Tibial artery (tissue), 4 donors: Measurements from ENCODE around the gene TNFSF8.

Experiments used
- DNase-seq, 2 donors: peaks; one replicate each; pipeline ENCODE4 v3.0.0-alpha.2; 2019
- H3K27ac ChIP-seq, 2 donors: fragments of 200-600 bp; sonication (generic) in 1 of 2; 1 replicate in 1 of 2; 2 replicates in 1 of 2; pipeline ENCODE4 v1.5.1; 2018 to 2019; ENCODE audit warnings: mild to moderate bottlenecking in 1 of 2
- H3K27me3 ChIP-seq, 2 donors: fragments of 200-600 bp; sonication (generic) in 1 of 2; one replicate each; pipeline versions ENCODE4 v1.5.1 to v1.6.0; 2016 to 2019
- H3K36me3 ChIP-seq, 3 donors: fragments of 200-600 bp; sonication (generic) in 2 of 3; one replicate each; pipeline ENCODE4 v1.5.1; 2016 to 2019; ENCODE audit warnings: mild to moderate bottlenecking in 2 of 3
- H3K4me1 ChIP-seq, 4 donors: fragments of 200-600 bp; sonication (generic) in 2 of 4; 1 replicate in 3 of 4; 2 replicates in 1 of 4; pipeline ENCODE4 v1.5.1; 2016 to 2019
- H3K4me3 ChIP-seq, 2 donors: fragments of 200-600 bp; sonication (generic) in 1 of 2; 1 replicate in 1 of 2; 2 replicates in 1 of 2; pipeline ENCODE4 v1.5.1; 2018 to 2019; ENCODE audit warnings: mild to moderate bottlenecking in 2 of 2
- H3K9me3 ChIP-seq, 3 donors: fragments of 200-600 bp; sonication (generic) in 1 of 3; one replicate each; pipeline ENCODE4 v1.5.1; 2016 to 2019
- CTCF ChIP-seq, 2 experiments: fragments of 200-600 bp in 1 of 2; fragments of 450-650 bp in 1 of 2; IDR thresholded peaks; one replicate each; pipeline ENCODE4 v1.5.1; 2017 to 2019; ENCODE audit warnings: antibody characterized with exemption in 2 of 2, mild to moderate bottlenecking in 1 of 2, moderate library complexity in 1 of 2
- intact Hi-C: fragments of 100-400 bp; cut with DNase I; formaldehyde crosslinking; loops from one replicate; pipeline ENCODE4 v1.15.0; 2023; ENCODE audit warnings: low total_unique reads

The TNFSF8 gene

GRCh38 chr9:114853071-114853855 is 77.1 kb downstream of the TNFSF8 start:
- peaks cover 0 to 31% (median 0%) of the 10 kb centered on the region in 4 donors for H3K4me1 ChIP-seq
- intact Hi-C loops, result no loop called here
- no peak for TF ChIP-seq CTCF (IDR thresholded peaks at IDR 0.05)

DNA sequence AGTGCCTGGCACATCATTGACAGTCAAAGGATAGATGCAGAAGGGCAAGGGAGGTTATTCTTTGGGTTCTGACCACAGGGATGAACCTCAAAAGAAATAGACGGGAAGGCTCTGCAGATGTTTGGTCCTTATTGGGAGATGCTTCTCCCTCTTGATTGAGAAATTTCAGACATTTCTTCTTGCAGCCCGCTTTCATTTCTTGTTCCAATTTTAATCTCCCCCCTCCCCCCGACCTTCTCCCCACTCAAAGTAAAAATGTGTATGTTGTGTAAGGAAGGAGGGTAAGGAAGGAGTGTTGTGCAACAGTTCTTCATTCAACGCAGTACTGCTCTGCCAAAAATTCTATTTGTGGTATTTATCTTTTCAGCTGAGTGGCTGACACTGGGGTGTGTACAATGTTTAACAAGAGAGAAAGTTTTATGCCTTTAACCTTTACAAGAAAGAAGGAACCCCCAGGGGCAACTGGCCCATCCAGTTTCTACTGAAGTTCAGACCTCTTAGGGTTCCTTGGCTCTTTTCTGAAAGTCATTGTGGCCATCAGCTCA is 78.3 kb downstream of the TNFSF8 start:
- intact Hi-C loops, result no loop called here
- DNase-seq, result no peak
- no peak overlapping the region for H3K27ac ChIP-seq

More at GRCh38 chr9:114853071-114853855, 77.1 kb downstream of the TNFSF8 start:
- H3K27ac ChIP-seq, result no peak overlapping the region
- H3K9me3 ChIP-seq, result no peaks in the 10 kb centered on the region
- no peak for DNase-seq
- no peak overlapping the region for H3K4me3 ChIP-seq
- H3K27me3 ChIP-seq, result no peaks in the 10 kb centered on the region
- H3K36me3 ChIP-seq, result no peaks in the 10 kb centered on the region

DNA sequence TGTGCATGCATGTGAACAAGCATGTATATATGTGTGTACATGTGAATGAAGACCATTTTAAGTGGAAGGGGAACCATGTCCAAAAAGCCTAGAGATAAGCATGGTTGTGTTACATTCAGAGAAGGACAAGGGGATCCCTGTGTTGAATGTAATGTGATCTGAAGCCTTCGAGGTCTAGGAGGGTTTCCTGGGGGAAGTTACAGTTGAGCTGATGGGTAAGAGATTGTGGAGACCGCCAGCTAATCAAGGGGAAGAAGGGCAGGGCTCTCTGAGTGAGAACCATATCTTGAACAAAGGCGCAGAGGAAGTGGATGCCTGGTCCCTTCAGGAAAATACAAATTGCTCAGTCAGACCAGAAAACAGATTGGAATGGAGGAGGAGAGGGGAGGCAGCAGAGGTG is 79.1 kb downstream of the TNFSF8 start:
- no peak for TF ChIP-seq CTCF (IDR thresholded peaks at IDR 0.05)

More for the DNA sequence above, 78.3 kb downstream of the TNFSF8 start:
- Histone ChIP-seq H3K9me3 (no peaks in the 10 kb centered on the region), H3K4me3 (no peak overlapping the region), H3K27me3 (no peaks in the 10 kb centered on the region), H3K4me1 (peaks cover 0 to 31% (median 0%) of the 10 kb centered on the region in 4 donors), H3K36me3 (no peaks in the 10 kb centered on the region)
- no peak for TF ChIP-seq CTCF (IDR thresholded peaks at IDR 0.05)

More for the DNA sequence above, 79.1 kb downstream of the TNFSF8 start:
- DNase-seq, result no peak
- H3K4me1 ChIP-seq, result peaks cover 0 to 24% (median 0%) of the 10 kb centered on the region in 4 donors
- H3K4me3 ChIP-seq, result no peak overlapping the region
- intact Hi-C loops, result no loop called here
- no peak overlapping the region for H3K27ac ChIP-seq
- no peaks in the 10 kb centered on the region for H3K27me3 ChIP-seq
- no peaks in the 10 kb centered on the region for H3K9me3 ChIP-seq
- no peaks in the 10 kb centered on the region for H3K36me3 ChIP-seq
